WI38 (cell line): ENCODE results near the gene TSPAN18.

Experiments used
- H3K4me3 ChIP-seq: 2 replicates; pipeline ENCODE4 v1.5.1; 2011; ENCODE audit warnings: low read depth, mild to moderate bottlenecking, control low read depth, low read length
- CTCF ChIP-seq: IDR thresholded peaks from 2 replicates; pipeline ENCODE4 v1.5.1; 2012; ENCODE audit warnings: low read depth, mild to moderate bottlenecking, control low read depth, low read length

TSPAN18 gene

GRCh38 chr11:44798607-44798972 is 71.8 kb downstream of the TSPAN18 start:
- no peak overlapping the region for H3K4me3 ChIP-seq
- no peak for TF ChIP-seq CTCF

GRCh38 chr11:44799012-44799411 is 72.2 kb downstream of the TSPAN18 start:
- no peak overlapping the region for H3K4me3 ChIP-seq
- no peak for TF ChIP-seq CTCF

GRCh38 chr11:44802347-44802746 is 75.6 kb downstream of the TSPAN18 start:
- no peak for TF ChIP-seq CTCF
- no peak overlapping the region for H3K4me3 ChIP-seq

- TF ChIP-seq CTCF, result no peak
- no peak overlapping the region for H3K4me3 ChIP-seq
Observed at GRCh38 chr11:44803009-44803408, 76.2 kb downstream of the TSPAN18 start.

DNA sequence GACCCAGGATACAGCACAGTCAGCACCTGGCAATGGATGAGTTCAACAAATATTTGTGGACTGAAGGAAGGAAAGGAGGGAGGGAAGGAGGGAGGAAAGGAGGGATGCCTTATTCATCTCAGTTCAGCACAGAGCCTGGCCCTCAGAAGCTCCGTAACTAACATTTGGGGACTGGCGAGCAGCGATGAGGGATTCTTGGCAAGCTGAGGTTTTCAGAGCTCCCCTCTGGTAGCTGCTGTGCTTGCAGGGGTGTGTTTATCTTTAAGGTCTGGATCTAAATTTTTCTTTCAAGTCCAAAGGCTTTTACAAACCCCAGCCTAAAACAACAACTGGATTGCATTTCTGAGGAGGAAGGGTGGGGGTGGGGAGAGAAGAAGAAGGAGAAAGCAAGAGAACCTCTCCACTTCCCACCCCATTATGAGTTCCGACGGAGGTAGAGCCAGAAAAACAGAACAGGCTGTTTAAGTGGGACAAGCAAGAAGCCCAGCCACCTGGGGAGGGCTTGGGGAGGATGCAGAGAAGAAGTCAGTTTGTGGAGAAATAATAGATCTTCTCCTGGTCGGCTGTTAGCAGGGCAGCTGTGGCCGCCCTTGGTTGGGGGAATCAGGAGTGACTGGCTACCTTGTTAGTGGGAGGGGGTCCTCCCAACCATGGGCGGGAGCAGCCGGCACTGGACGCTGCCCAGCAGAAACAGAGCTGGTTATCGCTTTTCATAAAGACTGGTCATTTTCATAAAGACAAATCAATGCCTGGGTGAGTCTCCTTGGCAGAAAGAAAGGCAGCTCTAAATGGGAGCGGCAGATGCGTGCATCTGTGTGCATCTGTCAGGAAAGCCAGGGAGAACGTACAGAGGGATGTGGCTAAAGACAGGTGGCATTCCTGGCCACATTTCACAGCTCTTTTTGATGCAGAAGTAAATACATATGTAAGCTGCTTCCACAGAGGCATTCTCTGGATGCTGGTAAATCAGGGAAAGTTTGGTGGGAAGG is 78.0 kb downstream of the TSPAN18 start:
- no peak overlapping the region for H3K4me3 ChIP-seq
- TF ChIP-seq CTCF, result no peak

- H3K4me3 ChIP-seq, result no peak overlapping the region
- no peak for TF ChIP-seq CTCF
Observed at GRCh38 chr11:44805596-44805995, 78.8 kb downstream of the TSPAN18 start.

DNA sequence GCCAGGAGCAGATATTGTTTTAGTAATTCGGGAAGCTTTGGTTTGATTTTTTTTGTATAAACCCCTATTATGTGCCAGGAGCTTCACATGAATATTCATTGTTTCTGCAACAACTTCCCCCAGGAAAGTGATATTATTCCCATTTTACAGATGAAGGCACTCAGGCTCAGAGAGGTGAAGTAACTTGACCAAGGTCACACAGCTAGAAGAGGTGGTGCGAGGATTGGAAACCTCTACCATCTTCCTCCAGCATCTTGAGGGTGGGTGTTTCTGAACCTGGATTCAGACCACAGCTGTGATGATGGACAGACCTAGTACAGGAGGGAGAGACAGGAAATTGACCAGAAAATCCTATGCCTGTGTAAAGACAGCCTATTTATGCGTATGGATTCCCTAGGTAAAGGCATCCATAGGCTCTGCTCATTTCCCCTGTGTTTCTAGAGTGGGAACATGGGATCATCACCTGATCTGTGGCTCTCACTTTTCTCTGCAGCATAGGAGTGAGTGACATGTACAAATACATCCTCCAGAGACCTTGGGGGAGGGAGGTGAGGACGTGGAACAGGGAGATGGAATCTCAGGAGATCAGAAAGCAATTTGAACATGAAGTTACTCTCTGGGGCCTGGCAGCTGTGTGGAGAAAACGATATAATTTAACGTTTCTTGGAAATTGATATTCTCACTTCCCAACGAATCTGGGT is 81.4 kb downstream of the TSPAN18 start:
- TF ChIP-seq CTCF, result no peak
- H3K4me3 ChIP-seq, result no peak overlapping the region
